Measurements from ENCODE around the gene HTR6.

GRCh38 chr1:19629357-19629756 lies 35.3 kb upstream of the HTR6 start:
- no peak for TF ChIP-seq EZH2phosphoT487 (IDR thresholded peaks at IDR 0.05; ENCODE audit: low read length)
- TF ChIP-seq CTCF (IDR thresholded peaks at IDR 0.05; ENCODE audit: low read length): no peak
- TF ChIP-seq EZH2 (optimal IDR thresholded peaks at IDR 0.05; ENCODE audit: low read depth, low read length): no peak

Measured in MM.1S (cell line).